HG02981 (cell line): ENCODE measurements around the gene C2.
"Not testable (repeated sequence)": the region's sequence is repeated elsewhere in the genome, so short reads cannot be mapped to it uniquely, and the experiment has no call there.

ENCODE experiments used
- ATAC-seq: cut with Tn5 transposase; IDR thresholded peaks from one replicate; pipeline ENCODE4 v1.9.1; 2021; ENCODE audit warnings: mild to moderate bottlenecking, moderate library complexity; ENCODE audit not compliant: unreplicated experiment

Gene C2

DNA sequence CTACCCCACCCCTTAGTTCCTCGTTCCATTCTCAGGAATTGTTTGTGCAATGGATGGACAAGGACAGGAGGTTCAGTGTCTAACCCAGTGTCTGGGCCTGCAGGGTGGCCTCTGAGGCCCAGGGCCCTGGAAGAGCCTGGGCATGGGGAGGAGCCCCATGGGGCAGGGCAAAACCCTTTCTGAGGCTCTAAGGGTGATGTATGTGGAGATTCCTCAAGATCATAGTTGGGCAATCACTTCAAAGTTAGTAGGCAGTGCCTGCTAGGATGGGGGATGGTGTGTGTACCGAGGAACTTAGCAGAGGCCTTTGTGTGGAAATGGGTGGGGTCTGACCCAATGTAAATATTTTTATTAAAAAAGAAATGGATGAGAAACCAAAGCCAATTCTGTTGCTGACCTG lies 6.7 kb upstream of the C2 start:
- ATAC-seq: no peak

DNA sequence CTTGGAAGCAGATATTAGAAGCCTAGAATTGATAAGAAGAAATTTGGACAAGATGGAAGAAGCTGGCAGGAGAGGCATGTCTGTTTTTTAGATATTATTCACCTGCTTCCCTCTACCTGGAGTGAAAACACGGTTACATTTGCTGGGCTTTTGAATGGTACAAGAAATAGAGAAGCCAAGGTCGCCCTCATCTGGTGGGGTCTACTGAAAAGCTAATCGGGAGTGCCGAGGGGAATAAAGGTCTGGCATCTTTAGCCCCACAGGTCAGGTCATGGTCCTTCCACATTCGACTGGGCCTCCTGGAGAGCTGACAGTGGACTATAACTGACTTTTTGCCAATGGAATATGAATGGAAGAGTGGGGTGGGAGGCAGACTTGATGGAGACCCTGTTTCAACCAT lies 4.6 kb upstream of the C2 start:
- no peak for ATAC-seq

DNA sequence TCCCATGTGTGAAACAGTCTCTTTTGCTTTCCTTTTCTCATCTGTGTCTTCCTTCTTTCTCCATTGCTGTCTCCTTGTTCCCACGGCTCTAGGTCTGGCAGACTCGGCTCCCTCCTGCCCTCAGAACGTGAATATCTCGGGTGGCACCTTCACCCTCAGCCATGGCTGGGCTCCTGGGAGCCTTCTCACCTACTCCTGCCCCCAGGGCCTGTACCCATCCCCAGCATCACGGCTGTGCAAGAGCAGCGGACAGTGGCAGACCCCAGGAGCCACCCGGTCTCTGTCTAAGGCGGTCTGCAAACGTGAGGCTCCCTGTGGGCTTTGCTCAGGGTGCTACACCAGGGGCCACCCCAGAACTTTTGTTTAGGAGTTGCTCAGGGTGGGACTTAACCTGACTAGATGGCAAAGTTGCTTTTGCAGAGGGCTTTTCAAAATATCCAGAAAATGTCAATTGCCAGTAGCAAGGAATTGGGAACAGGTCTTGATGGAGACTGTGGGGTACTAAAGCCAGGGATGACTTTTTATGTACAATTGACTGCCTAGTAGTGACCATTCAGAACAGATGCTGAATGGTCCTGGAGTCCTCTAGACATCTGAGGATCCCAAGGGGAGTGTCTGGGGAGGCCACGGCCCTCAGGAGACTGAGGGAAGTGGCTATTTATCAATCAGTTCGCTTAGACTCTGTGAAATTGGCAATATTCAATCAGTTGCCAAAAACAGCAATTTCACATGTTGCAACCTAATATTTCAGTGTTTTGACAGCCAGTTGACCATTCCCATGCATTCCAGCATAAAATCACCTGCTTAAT lies 550 bp downstream of the C2 start:
- ATAC-seq: no peak

GRCh38 chr6:31928672-31928939 lies 1.1 kb downstream of the C2 start:
- no peak for ATAC-seq

- no peak for ATAC-seq
These were observed 3.4 kb downstream of the C2 start for GRCh38 chr6:31930962-31931361.

GRCh38 chr6:31932137-31932536 lies 4.6 kb downstream of the C2 start:
- ATAC-seq: not testable (repeated sequence)

GRCh38 chr6:31933537-31933936 lies 6.0 kb downstream of the C2 start:
- ATAC-seq: no peak

- no peak for ATAC-seq
These were observed 7.5 kb downstream of the C2 start for GRCh38 chr6:31935021-31935420.

DNA sequence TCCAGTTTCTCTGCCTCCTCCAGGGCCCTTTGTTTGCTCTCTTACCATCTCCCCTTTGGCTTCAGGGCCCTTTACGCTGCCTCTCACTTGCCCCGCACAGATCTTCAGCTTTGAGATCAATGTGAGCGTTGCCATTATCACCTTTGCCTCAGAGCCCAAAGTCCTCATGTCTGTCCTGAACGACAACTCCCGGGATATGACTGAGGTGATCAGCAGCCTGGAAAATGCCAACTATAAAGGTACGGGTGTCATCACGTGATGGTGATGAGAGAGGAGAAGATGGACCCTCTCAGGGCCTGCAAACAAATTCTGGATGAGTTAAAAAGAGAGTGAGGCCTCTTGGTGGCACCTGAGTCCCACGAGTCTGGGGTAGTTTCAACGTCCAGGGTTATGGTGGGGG lies 8.3 kb downstream of the C2 start:
- no peak for ATAC-seq

- ATAC-seq: no peak
These were observed 12.7 kb downstream of the C2 start for GRCh38 chr6:31940256-31940664.

GRCh38 chr6:31943742-31944141 lies 16.2 kb downstream of the C2 start:
- no peak for ATAC-seq

GRCh38 chr6:31945154-31945506 lies 17.6 kb downstream of the C2 start:
- ATAC-seq: no peak

DNA sequence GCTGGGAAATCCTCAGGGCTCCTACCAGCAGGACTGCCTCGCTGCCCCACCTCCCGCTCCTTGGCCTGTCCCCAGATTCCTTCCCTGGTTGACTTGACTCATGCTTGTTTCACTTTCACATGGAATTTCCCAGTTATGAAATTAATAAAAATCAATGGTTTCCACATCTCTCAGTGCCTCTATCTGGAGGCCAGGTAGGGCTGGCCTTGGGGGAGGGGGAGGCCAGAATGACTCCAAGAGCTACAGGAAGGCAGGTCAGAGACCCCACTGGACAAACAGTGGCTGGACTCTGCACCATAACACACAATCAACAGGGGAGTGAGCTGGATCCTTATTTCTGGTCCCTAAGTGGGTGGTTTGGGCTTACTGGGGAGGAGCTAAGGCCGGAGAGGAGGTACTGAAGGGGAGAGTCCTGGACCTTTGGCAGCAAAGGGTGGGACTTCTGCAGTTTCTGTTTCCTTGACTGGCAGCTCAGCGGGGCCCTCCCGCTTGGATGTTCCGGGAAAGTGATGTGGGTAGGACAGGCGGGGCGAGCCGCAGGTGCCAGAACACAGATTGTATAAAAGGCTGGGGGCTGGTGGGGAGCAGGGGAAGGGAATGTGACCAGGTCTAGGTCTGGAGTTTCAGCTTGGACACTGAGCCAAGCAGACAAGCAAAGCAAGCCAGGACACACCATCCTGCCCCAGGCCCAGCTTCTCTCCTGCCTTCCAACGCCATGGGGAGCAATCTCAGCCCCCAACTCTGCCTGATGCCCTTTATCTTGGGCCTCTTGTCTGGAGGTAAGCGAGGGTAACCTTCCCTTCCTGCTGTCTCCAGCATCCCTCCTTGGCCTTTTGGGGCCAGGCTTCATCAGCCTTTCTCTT lies 18.2 kb downstream of the C2 start, which contains the start of gene CFB:
Gene CFB (plus strand): TSS at position 589 of the 863 bp plus-strand sequence. CDS start 127 bp downstream, at position 716.
- no peak for ATAC-seq

GRCh38 chr6:31946370-31946885 lies 18.9 kb downstream of the C2 start:
- ATAC-seq: no peak

- no peak for ATAC-seq
These were observed 19.7 kb downstream of the C2 start for GRCh38 chr6:31947070-31947675.

DNA sequence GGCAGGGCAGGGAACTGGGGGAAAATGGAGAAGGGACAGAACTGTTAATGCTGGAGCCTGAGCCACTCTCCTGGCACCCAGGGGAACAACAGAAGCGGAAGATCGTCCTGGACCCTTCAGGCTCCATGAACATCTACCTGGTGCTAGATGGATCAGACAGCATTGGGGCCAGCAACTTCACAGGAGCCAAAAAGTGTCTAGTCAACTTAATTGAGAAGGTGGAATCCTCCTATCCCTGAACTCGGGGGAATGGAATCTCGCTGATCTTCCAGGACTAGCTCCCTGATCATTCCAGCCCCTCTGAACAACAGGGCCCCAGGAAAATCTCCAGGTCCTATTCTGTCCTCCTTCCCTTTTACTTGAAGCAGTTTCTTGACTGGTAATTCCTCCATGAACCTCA lies 20.3 kb downstream of the C2 start:
- ATAC-seq: no peak

DNA sequence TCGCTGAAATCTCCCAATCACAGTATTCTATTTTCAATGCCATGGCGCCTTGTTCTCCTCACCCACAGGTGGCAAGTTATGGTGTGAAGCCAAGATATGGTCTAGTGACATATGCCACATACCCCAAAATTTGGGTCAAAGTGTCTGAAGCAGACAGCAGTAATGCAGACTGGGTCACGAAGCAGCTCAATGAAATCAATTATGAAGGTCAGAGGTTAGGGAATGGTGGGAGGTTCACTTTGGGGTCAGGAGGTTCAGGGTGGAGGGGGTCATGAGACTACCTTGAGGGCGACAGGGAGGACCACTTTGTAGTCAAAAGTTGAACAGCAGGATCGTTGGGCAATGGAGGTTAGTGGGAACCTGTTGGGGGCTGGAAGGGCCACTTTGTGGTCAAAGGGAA lies 20.8 kb downstream of the C2 start:
- no peak for ATAC-seq

DNA sequence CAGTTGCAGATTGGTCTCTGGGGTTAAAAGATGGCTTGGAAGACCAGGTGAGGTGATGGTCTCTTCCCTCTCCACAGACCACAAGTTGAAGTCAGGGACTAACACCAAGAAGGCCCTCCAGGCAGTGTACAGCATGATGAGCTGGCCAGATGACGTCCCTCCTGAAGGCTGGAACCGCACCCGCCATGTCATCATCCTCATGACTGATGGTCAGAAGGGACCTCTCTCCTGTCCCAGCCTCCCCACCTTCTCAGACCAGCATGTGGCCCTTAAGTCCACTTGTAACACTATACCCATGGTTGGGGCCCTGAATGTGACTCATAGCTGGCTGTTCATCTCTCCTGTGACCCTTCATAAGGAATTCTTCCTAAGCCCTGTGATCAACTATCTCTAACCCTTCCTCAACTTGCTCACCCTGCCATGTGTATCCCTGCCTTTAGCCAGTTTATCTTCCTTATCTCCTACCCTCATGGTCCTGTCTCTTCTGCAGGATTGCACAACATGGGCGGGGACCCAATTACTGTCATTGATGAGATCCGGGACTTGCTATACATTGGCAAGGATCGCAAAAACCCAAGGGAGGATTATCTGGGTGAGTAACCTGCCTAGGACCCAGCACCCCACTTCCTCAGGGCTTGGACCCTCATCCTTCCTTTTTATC lies 21.4 kb downstream of the C2 start:
- no peak for ATAC-seq

DNA sequence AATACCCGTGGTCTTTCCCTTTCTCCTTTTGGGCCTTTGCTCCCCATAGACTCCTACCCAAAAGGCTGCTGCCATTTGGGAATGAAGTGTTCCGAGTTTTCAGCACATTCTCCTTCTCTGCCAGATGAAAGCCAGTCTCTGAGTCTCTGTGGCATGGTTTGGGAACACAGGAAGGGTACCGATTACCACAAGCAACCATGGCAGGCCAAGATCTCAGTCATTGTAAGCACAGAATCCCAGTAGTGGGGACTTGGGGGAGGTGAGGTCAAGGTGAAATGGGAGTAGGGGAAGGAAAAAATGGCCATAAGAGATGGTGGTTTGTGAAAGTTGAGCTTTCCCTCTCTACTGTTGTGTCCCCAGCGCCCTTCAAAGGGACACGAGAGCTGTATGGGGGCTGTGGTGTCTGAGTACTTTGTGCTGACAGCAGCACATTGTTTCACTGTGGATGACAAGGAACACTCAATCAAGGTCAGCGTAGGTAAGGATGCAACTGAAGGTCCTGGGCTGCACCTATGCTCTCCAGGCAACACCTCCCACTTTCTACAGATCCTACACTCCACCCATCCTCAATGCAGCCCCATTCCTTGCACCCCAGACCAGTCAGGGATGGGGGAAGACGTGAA lies 22.5 kb downstream of the C2 start:
- ATAC-seq: no peak

DNA sequence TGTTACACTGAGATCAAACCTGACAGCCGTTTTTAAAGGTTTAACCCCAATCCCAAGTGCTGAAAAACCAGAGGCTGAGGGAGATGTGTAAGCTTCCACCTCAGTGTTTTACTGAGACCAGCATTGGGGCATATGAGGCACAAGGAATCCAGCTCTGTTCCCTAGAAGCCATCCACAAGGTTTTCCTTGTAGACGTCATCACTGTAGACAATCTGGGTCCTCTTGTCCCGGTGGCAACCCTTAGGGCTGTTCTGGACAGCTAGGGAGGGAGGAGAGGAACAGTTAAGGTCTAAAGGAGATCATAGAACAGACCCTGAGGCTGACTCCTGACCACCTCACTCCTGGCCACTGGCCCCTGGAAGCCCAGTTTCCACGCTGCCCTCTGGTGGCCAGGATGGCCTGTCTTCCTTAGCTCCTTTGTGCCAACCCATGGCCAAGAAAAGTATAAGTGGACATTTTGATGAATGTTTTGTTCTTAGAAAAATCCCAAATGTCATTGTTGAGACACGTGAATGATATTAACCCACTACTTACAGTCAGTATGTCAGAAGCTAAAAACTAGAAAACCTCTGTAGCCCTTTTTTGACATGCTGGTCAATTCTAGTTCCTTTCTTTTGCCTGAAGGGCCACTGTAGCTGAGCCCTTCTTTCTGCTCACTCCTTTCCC lies 24.8 kb downstream of the C2 start:
- no peak for ATAC-seq
